Mucosa of gallbladder (tissue), 1 donor: ENCODE results near the gene LIN7B. TPM values are rescaled to one million over a fixed set of nuclear protein-coding genes. Genes with fewer than 3 reads are reported as not detected.

ENCODE experiments used
- DNase-seq: peaks from one replicate; pipeline ENCODE4 v3.0.0-alpha.2; 2020; ENCODE audit warnings: low spot score
- total RNA-seq: library from RNA; stranded (reverse); gene quantifications from one replicate; pipeline ENCODE4 v1.2.1, GENCODE V29; 2021
- donor health status: DM: no; HTN: no; CAD: no.

LIN7B gene
- total RNA-seq, 1 donor from 2014 or later = 6.8 TPM

- DNase-seq = no peak
These were observed 19.4 kb upstream of the LIN7B start for GRCh38 chr19:49094505-49095482.

GRCh38 chr19:49097453-49098288, 16.5 kb upstream of the LIN7B start:
- peak; percentile 75 for DNase-seq

DNA sequence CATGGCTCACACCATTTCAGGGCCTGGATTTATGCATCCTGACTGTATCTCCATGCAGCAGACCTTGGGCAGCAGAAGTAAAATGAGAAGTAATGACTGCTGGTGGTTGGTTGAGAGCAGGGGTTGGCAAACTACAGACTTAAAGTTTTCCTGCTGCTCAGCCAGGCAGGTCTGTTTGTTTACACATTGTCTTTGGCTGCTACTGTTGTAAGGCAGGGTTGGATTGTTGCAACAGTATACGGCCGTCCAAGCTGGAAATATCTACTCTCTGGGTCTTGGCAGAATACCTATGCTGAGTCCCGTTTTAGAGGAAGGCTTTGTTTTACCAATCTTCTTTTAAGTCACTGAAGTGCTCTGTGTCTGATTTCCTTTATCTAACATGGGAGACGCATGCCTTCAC, 15.4 kb upstream of the LIN7B start:
- DNase-seq = no peak

DNA sequence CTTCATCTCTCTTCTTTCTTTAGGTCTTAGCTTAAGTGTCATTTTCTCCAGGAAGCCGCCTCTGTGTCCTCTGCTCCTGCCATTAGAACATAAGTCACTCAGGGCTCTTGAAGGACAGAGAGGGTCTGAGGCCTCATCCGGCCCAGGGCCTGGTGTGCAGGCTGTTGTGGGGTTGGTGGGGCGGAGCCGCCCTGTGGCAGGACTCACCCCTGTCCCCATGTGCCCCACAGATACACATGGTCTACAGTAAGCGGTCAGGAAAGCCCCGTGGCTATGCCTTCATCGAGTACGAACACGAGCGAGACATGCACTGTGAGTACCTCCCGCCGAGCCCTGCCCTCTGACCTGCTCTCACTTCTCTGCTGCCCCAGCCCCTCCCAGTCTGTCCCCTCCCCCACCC, 13.0 kb upstream of the LIN7B start:
- no peak for DNase-seq

DNA sequence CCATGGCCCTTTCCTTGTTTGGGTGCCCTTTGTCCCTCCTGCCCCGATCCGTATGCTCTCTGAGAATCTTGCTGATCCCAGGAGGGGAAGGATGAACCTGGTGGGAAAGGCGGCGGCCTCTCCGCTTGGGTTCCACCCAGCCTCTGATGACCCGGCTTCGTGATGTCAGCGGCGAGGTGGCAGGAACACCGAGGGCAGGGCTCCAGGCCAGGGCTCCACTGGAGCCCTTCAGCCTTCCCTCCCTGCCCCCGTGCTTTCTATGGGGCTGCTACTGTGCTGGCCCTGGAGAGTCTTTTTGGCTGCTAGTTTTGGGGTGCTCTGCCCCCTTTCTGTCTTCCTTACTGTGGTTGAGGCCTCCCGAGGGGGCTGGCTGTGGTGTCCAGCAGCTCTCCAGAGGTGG, 11.9 kb upstream of the LIN7B start:
- DNase-seq = no peak

DNA sequence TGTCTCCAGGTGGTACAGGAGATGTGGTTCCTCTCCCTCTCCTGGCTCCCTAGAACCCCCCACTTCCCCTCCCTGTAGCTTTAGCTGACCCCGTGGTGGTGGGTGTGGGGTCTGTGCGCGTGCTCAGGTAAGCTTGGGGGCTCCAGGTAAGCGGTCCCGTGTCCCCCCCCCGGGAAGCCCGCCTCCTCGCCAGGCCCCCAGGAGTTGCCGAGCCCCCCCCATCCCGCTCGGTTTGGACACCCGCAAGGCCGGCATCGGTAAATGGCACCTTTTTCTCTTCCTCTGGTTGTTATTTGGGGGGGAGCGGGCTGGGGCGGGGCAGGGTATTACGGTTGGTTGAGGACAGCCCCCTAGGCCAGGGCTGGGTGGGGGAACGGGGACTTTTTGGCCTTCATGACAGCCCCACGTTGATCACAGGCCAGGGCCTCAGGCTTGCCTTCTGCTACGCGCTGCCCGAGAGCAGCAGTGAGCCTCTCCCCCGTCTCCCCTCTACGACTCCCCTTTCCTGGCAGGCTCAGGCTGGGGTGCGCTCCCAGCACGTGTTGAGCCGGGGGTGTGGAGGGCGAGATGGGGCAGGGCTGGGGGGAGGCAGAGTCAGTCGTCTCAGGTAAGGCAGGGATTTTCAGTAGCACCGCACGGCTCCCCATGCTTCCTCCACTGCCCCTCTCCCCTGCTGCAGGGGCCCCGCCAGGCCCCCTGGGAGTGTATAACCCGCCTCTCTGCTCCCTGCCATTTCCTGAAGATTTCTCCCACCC, 10.7 kb upstream of the LIN7B start:
- no peak for DNase-seq

GRCh38 chr19:49104229-49104864, 9.8 kb upstream of the LIN7B start:
- DNase-seq = no peak

DNA sequence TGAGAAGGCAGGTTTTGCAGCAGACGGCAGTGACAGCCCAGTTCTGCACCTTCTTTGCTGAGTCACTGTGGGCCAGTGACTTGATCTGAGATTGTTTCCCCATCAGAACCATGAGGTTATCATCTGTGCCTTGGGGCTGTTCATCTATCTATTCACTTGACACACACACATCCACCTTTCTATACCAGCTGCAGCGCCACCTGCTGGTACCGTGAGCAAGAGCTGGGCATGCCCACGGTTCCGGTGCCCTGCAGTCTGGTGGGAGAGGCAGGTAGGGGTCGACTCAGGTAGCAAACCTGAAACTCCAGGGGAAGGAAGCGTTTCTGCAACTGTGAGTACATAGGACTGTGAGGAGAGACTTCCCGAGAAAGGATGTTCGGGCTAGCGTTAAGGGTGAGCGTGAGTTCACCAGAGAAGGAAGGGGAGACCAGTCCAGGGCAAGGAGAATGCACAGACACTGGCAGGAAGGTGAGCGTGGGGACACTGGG, 7.5 kb upstream of the LIN7B start:
- no peak for DNase-seq

DNA sequence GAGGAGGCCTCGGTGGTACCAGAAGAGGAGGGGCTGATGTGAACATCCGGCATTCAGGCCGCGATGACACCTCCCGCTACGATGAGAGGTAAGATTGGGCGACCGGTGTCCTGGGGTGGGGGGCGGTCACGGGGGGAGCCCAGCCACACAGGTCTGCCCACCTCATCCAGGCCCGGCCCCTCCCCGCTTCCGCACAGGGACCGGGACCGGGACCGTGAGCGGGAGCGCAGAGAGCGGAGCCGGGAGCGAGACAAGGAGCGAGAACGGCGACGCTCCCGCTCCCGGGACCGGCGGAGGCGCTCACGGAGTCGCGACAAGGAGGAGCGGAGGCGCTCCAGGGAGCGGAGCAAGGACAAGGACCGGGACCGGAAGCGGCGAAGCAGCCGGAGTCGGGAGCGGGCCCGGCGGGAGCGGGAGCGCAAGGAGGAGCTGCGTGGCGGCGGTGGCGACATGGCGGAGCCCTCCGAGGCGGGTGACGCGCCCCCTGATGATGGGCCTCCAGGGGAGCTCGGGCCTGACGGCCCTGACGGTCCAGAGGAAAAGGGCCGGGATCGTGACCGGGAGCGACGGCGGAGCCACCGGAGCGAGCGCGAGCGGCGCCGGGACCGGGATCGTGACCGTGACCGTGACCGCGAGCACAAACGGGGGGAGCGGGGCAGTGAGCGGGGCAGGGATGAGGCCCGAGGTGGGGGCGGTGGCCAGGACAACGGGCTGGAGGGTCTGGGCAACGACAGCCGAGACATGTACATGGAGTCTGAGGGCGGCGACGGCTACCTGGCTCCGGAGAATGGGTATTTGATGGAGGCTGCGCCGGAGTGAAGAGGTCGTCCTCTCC, 6.3 kb upstream of the LIN7B start:
- DNase-seq = no peak

GRCh38 chr19:49109051-49109450, 5.1 kb upstream of the LIN7B start:
- DNase-seq = no peak

GRCh38 chr19:49109569-49110233, 4.5 kb upstream of the LIN7B start:
- DNase-seq = no peak

- DNase-seq = no peak
These were observed 3.6 kb upstream of the LIN7B start for GRCh38 chr19:49110567-49110966.

DNA sequence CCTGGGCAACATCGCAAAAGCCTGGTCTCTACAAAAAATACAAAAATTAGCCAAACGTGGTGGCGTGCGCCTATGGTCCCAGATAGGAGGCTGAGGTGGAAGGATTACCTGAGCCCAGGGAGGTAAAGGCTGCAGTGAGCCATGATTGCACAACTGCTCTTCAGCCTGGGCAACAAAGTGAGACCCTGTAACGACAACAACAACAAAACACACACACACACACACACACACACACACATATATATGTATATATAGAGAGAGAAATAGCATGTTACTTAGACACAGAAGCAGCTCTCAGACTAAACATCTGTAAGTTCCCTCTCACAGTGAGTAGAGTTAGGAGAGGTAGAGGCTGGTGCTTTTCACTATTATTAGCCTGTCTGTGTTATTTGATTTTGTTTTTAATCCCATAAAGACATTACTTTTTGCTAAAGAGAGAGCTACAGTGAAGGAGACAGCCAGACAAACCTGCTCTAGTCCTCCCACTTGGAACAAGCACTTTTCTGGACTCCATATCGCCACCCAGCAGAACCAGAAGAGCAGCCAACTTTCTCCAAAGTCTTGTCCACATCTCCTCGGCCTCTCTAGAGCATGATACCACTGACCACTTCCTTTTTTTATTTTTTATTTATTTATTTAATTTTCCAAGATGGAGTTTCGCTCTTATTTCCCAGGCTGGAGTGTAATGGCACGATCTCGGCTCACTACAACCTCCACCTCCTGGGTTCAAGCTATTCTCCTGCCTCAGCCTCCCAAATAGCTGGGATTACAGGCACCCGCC, 2.8 kb upstream of the LIN7B start:
- no peak for DNase-seq

GRCh38 chr19:49114630-49115363, 627 bp downstream of the LIN7B start:
- peak; percentile 40 for DNase-seq

GRCh38 chr19:49116544-49116943, 2.4 kb downstream of the LIN7B start:
- no peak for DNase-seq

GRCh38 chr19:49117677-49118564, 3.8 kb downstream of the LIN7B start:
- DNase-seq = no peak
